HG03439 (cell line): ENCODE results near the gene INO80.
A peak's percentile ranks its signal among the peaks of the same experiment; 100 is the strongest.
"Not testable (repeated sequence)": the region's sequence is repeated elsewhere in the genome, so short reads cannot be mapped to it uniquely, and the experiment has no call there.

ENCODE experiments used
- ATAC-seq: cut with Tn5 transposase; IDR thresholded peaks from one replicate; pipeline ENCODE4 v1.9.1; 2021; ENCODE audit warnings: mild to moderate bottlenecking, moderate library complexity; ENCODE audit not compliant: unreplicated experiment

The INO80 gene

DNA sequence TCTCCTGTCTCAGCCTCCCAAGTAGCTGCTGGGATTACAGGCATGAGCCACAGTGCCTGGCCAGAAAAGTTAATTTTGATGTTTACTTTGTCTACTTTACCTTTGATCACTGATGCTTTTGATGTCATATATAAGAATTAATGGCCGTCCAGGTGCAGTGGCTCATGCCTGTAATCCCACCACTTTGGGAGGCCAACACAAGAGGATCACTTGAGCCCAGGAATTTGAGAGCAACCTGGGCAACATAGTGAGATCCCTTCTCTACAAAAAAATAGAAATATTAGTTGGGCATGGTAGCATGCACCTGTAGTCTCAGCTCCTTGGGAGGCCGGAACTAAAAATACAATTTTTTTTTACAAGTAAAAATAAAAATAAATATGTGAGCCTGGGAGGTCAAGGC is 6.8 kb upstream of the INO80 start:
- no peak for ATAC-seq

DNA sequence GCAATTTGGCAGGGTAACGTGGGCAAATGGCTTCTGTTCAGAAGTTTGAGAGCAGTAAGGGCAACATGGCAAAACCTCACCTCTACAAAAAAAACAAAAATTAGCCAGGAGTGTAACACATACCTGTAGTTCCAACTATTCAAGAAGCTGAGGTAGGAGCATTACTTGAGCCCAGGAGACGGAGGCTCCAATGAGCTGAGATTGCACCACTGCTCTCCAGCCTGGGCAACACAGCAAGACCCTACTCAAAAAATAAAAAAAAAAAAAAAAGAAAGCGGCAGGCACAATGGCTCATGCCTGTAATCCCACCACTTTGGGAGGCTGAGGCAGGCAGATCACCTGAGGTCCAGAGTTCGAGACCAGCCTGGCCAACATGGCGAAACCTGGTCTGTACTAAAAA is 5.9 kb upstream of the INO80 start:
- ATAC-seq, result no peak

- ATAC-seq, result no peak
These were observed 827 bp upstream of the INO80 start for GRCh38 chr15:41116962-41117252.

DNA sequence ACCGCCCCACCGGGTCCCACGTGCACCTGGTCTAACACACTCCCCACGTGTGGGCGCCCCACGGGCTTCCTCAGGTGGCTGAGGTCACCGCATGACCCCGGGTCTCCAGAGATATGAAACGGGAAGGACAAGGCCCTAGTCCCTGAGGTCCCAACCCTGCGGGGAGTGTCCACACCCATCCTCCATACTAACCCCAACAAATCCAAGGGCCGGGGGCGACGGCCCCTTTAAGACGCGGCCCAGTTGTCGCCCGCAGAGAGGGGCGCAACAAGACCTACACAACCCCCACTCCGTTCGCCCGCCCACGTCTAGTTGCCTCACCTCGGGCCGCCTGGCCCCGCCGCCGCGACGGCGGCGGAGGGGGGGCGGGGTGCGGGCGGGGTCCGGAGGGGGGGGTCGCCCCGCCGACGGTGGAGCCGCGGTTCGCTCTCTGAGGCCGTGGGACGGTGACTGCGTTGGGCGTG is 396 bp downstream of the INO80 start:
- ATAC-seq, result peak; percentile 46

- no peak for ATAC-seq
These were observed 874 bp downstream of the INO80 start for GRCh38 chr15:41115161-41115651.

GRCh38 chr15:41106947-41107346 is 9.1 kb downstream of the INO80 start:
- no peak for ATAC-seq

- no peak for ATAC-seq
These were observed 10.4 kb downstream of the INO80 start for GRCh38 chr15:41105348-41106334.

DNA sequence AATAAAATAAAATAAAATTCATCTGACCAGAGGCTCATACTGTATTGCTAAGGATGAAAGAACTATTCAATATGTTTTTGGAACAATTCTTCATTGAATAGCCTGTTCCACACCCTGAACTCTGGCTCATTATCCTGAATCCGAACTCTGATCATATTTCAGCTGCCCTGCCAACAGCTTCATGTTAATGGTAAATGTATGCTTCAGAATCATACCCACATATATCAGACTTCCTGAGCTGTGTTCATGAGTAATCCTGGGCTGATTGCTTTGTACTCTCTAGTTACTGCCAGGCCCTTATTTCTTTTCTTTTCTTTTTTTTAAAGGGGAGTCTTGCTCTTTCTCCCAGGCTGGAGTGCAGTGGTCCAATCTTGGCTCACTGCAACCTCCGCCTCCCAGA is 11.8 kb downstream of the INO80 start:
- no peak for ATAC-seq

DNA sequence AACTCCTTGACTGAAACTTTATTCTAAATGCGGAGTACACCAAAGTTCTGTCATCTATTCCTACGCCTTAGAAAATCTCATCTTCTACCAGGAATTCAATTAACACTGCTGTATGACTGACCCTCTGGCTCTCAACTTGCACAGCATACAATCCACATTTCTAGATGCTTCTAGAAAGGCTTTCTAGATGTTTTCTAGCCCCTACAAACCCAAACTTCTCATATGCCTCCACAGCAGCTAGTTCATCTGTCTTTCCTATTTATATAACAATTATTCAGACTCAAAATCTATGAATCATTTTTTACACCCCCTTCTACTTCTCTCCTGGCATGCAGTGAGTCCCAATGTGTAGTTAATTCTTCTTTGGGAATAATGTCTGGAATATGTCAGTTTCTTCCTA is 13.2 kb downstream of the INO80 start:
- no peak for ATAC-seq

DNA sequence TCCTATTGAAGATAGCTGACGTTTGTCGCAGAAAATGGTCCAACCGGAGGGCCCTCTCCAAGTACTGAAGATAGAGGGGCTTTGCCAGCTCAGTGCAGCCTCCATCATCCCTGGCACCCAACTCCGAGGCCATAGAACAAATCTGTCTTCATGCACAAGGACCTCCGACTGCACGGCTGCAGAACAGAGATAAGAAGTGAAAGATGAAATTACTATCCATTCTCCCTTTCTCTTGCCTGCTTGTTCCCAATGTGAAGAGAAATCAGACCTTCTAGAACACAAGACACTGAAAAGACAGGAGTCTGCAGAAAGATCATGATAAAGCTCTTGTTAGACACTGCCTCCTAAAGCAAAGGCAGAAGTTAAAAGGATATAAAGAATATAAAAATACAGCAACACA is 19.9 kb downstream of the INO80 start:
- no peak for ATAC-seq

DNA sequence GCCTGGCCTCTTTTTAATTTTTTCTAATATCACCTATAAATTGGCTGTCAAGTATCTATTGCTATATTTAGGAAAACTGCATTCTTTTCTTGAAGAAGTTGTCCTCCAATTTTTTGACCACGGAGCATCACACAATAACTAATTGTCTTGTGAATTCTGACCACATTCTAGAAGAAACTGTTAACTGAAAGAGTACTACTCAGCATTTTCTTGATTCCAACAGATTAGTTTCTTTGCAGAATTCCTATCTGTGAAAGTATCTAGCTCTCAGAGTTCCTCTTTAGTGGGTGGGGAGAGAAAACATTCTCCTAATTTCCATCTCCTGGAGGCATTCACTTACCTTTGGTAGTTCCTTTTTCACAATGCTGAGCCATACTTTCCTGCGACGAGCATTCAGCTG is 31.1 kb downstream of the INO80 start:
- ATAC-seq, result no peak

- ATAC-seq, result no peak
These were observed 35.9 kb downstream of the INO80 start for GRCh38 chr15:41080144-41080543.

GRCh38 chr15:41079717-41080116 is 36.4 kb downstream of the INO80 start:
- no peak for ATAC-seq

- ATAC-seq, result not testable (repeated sequence)
These were observed 37.2 kb downstream of the INO80 start for GRCh38 chr15:41078879-41079278.

DNA sequence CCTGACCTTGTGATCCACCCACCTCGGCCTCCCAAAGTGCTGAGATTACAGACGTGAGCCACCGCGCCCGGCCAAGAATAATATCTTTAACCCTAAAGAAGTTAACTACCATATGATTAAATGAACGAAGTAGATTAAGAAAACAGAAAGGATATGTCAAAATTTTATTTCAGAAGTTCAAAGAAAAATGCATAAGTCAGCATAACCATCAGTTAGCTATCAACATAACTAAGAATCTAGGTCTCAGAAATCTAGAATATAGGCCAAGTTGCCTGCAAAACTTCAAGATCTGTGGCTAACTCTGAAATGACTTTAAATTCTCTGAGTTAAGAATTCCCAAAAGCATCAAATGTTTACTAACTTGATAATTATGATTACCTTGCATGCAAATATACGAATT is 38.0 kb downstream of the INO80 start:
- no peak for ATAC-seq

DNA sequence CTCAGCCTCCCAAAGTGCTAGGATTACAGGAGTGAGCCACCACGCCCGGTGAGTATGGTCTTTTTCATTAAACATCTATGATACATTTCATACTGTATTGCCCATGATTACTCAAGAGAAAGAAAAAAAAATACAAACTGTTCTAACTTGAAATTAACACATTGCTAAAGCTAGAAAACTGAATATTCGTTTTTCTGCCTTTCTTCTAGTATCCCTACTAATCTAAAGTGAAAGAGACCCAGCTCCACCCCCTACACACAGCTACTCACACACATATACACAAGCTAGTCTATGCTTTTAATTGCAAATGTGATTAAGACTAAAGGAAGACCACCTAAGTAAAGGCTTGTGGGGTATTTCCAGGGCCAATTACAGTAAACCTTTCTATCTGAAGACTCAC is 43.1 kb downstream of the INO80 start:
- no peak for ATAC-seq

DNA sequence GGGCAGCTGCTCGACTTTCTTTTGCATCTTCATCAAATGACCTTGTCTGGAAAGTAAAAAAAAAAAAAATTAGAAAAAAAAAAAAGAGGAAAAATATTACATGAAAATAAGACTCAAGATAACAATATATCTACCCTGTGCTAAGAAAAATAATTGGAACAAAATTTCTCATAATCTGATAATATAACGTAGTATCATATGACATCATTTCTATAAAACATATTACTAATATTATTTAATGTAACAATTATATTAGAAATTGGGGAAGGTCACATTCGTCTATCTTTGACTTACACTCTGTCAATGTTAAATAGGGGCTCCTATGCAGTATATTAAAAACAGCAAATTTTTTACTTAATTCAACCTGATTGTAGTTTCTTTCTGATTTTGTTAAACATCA is 44.1 kb downstream of the INO80 start:
- no peak for ATAC-seq

DNA sequence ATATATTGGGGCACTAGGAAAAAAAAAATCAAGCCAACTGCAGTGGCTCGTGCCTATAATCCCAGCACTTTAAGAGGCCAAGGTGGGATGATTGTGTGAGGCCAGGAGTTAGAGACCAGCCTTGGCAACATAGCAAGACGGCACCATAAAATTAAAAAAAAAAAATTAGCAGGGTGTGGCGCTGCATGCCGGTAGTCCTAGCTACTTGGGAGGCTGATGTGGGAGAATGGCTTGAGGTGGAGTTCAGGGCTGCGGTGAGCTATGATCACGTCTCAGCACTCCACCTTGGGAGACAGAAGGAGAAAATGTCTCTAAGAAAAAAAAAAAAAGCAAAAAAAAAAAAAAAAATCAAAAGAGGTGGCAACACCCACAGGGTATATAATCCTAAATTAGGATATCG is 49.6 kb downstream of the INO80 start:
- ATAC-seq, result no peak

DNA sequence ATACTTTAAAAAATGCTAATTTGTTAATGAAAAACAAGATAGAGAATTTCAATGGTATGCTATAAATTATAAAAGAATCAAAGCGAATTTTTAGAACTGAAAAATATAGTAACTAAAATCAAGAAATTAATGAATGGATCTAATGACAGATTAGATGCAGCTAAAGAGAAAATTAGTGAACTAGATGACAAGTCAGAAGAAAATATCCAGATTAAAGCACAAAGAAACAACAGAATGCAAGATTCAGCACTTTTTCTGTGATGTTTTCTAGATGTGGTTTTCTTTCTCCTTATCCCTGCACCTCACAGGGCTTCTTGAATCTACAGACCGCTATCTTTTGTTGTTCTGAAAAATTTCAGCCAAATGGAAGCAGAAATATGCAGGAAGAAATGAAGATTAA is 54.4 kb downstream of the INO80 start:
- ATAC-seq, result no peak

DNA sequence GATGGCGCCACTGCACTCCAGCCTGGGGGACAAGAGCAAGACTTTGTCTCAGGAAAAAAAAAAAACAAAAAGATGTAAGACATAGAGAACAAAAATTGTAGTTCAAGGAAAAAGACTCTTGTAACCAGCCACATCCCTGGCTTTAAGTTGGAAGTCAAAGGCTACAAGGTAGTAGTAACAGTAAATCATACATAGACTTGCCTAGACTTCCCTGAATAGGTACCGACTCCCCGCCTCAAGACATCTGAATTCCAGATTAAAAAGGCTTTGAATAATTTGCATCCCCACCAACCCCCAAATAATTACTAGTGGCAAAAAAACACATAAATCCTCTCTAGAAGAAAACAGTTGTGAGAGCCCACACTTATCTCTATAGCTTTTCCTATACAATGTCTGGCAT is 55.6 kb downstream of the INO80 start:
- no peak for ATAC-seq

- no peak for ATAC-seq
These were observed 59.3 kb downstream of the INO80 start for GRCh38 chr15:41056810-41057209.

DNA sequence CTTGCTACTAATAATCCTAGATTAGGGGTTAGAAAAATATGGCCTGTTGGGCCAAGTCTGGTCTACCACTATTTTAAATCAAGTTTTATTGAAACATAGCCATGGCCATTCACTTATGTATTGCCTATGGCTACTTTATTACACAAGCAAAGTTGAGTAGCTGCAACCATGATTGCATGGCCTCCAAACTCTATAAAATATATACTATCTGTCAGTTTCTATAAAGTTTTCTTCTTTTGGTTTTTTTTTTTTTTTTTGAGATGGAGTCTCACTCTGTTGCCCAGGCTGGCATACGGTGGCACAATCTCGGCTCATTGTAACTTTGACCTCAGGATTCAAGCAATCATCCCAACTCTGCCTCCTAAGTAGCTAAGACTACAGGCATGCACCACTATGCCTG is 60.4 kb downstream of the INO80 start:
- no peak for ATAC-seq

GRCh38 chr15:41051139-41051538 is 64.9 kb downstream of the INO80 start:
- ATAC-seq, result no peak
